HepG2 (cell line): Measurements from ENCODE around the gene COX4I2. TPM values are rescaled to one million over a fixed set of nuclear protein-coding genes. Genes with fewer than 3 reads are reported as not detected.

Source experiments
- CC2D1A ChIP-seq: sonication (generic); formaldehyde crosslinking; IDR thresholded peaks from 2 replicates; pipeline ENCODE4 v1.8.1; 2023; ENCODE audit warnings: mild to moderate bottlenecking, missing genetic modification reagents
- CENPX ChIP-seq: sonication (generic); formaldehyde crosslinking; IDR thresholded peaks from 2 replicates; pipeline ENCODE4 v1.9.0; 2021; ENCODE audit warnings: mild to moderate bottlenecking, missing genetic modification reagents, moderate library complexity
- DMAP1 ChIP-seq: IDR thresholded peaks from 2 replicates; pipeline ENCODE4 v1.6.1; 2016
- FOXC1 ChIP-seq: sonication (generic); formaldehyde crosslinking; IDR thresholded peaks from 2 replicates; pipeline ENCODE4 v1.8.0; 2022; ENCODE audit warnings: mild to moderate bottlenecking, missing genetic modification reagents, borderline replicate concordance
- HIC2 ChIP-seq: sonication (generic); formaldehyde crosslinking; IDR thresholded peaks from 2 replicates; pipeline ENCODE4 v1.9.0; 2022; ENCODE audit warnings: low read depth, missing genetic modification reagents
- HOXA7 ChIP-seq: sonication (generic); formaldehyde crosslinking; IDR thresholded peaks from 2 replicates; pipeline ENCODE4 v1.8.1; 2022; ENCODE audit warnings: mild to moderate bottlenecking, missing genetic modification reagents, moderate library complexity
- IRF2 ChIP-seq: IDR thresholded peaks from 2 replicates; pipeline ENCODE4 v1.6.1; 2018; ENCODE audit warnings: missing genetic modification reagents, missing compliant biosample characterization
- MAZ ChIP-seq, 2 experiments: sonication (generic) in 1 of 2; formaldehyde crosslinking in 1 of 2; IDR thresholded peaks; 2 replicates each; pipeline versions ENCODE4 v1.5.0 to v1.6.1; 2012 to 2020; ENCODE audit warnings: low read depth in 2 of 2, mild to moderate bottlenecking in 2 of 2, borderline replicate concordance in 1 of 2, improper control_type of control experiment in 1 of 2, low read length in 1 of 2, missing genetic modification reagents in 1 of 2, moderate library complexity in 1 of 2
- NR2C2 ChIP-seq: sonication (generic); formaldehyde crosslinking; IDR thresholded peaks from 2 replicates; pipeline ENCODE4 v1.4.0; 2020; ENCODE audit warnings: missing genetic modification reagents, mild to moderate bottlenecking, moderate library complexity, borderline replicate concordance
- PHF20 ChIP-seq: sonication (generic); formaldehyde crosslinking; IDR thresholded peaks from 2 replicates; pipeline ENCODE4 v1.5.0; 2020; ENCODE audit warnings: mild to moderate bottlenecking, missing genetic modification reagents
- PHF21A ChIP-seq: sonication (generic); formaldehyde crosslinking; IDR thresholded peaks from 2 replicates; pipeline ENCODE4 v1.5.0; 2020; ENCODE audit warnings: mild to moderate bottlenecking, missing genetic modification reagents
- POGZ ChIP-seq: sonication (generic); formaldehyde crosslinking; IDR thresholded peaks from 2 replicates; pipeline ENCODE4 v1.4.0; 2020; ENCODE audit warnings: mild to moderate bottlenecking, missing genetic modification reagents
- POLR2A ChIP-seq, 2 experiments: IDR thresholded peaks; 2 replicates each; pipeline ENCODE4 v1.6.1; 2011; ENCODE audit warnings: low read depth in 2 of 2, low read length in 2 of 2, mild to moderate bottlenecking in 1 of 2, moderate library complexity in 1 of 2; ENCODE audit not compliant: insufficient read depth in 1 of 2
- RAD21 ChIP-seq: fragments of 450-650 bp; formaldehyde crosslinking; IDR thresholded peaks from 2 replicates; pipeline ENCODE4 v1.5.0; 2020; ENCODE audit warnings: mild to moderate bottlenecking
- SCMH1 ChIP-seq: sonication (generic); formaldehyde crosslinking; IDR thresholded peaks from 2 replicates; pipeline ENCODE4 v1.9.0; 2021; ENCODE audit warnings: missing genetic modification reagents, mild to moderate bottlenecking, borderline replicate concordance
- SIN3A ChIP-seq: IDR thresholded peaks from 2 replicates; pipeline ENCODE4 v1.6.1; 2011; ENCODE audit warnings: low read depth, mild to moderate bottlenecking, control low read depth, low read length, borderline replicate concordance
- SRF ChIP-seq: IDR thresholded peaks from 2 replicates; pipeline ENCODE4 v1.6.1; 2011; ENCODE audit warnings: mild to moderate bottlenecking, low read depth, low read length, moderate library complexity
- ZFY ChIP-seq: sonication (generic); formaldehyde crosslinking; IDR thresholded peaks from 2 replicates; pipeline ENCODE4 v1.4.0; 2020; ENCODE audit warnings: missing genetic modification reagents
- ZNF253 ChIP-seq: sonication (generic); formaldehyde crosslinking; IDR thresholded peaks from 2 replicates; pipeline ENCODE4 v1.8.0; 2022; ENCODE audit warnings: mild to moderate bottlenecking, missing genetic modification reagents, borderline replicate concordance
- ZNF496 ChIP-seq: sonication (generic); formaldehyde crosslinking; IDR thresholded peaks from 2 replicates; pipeline ENCODE4 v1.8.1; 2023; ENCODE audit warnings: mild to moderate bottlenecking, moderate library complexity, missing genetic modification reagents; ENCODE audit not compliant: insufficient replicate concordance
- polyA plus RNA-seq, 8 experiments: library from polyadenylated mRNA; depleted of rRNA in 3 of 8; stranded (reverse) in 7 of 8; unstranded in 1 of 8; fragments of >200 nt; fragmentation: Illumina TruSeq in 4 of 8; extraction: Trizol in 4 of 8; gene quantifications; 2 replicates each; pipeline versions ENCODE4 v1.2.1 to v1.2.3, GENCODE V29; 2011 to 2016; ENCODE audit warnings: low read depth in 4 of 8, missing spikeins in 1 of 8, mixed read lengths in 1 of 8; ENCODE audit not compliant: insufficient read depth in 1 of 8
- total RNA-seq, 5 experiments: library from RNA; depleted of rRNA; stranded (reverse); fragments of >200 nt; fragmentation: Illumina TruSeq; extraction: Trizol; gene quantifications; 2 replicates each; pipeline ENCODE4 v1.2.3, GENCODE V29; 2016; ENCODE audit warnings: low read depth in 1 of 5
- TF ChIP-seq, protein P1 (sequence below): sonication (generic); formaldehyde crosslinking; IDR thresholded peaks from 2 replicates; pipeline ENCODE4 v1.5.1; 2020; ENCODE audit warnings: mild to moderate bottlenecking, missing genetic modification reagents, moderate library complexity
- TF ChIP-seq, protein P2 (sequence below): sonication (generic); formaldehyde crosslinking; IDR thresholded peaks from 2 replicates; pipeline ENCODE4 v1.4.0; 2020; ENCODE audit warnings: missing genetic modification reagents, borderline replicate concordance

COX4I2 gene
- total and polyA plus RNA-seq, 2 of the 13 experiments (the other 11 are each of a cell fraction or from before 2014, with no cell fraction given), result 1.1 TPM; not detected in 1

GRCh38 chr20:31663838-31664695 is 26.4 kb downstream of the COX4I2 start (continued):
- TF ChIP-seq DMAP1 (CRISPR knock-in tag) (peak; percentile 47), MAZ (IDR thresholded peaks at IDR 0.05; ENCODE audit: borderline replicate concordance, low read depth, low read length) (peak; percentile 75; the same call in 1 of the 2 replicates), MAZ (CRISPR knock-in tag; IDR thresholded peaks at IDR 0.05; ENCODE audit: low read depth) (peak; percentile 63), POGZ (0 out of 2 replicates have a peak, but pooled peaks have one; percentile 5), CENPX (CRISPR knock-in tag) (no peak), SRF (0 out of 2 replicates have a peak, but pooled peaks have one; percentile 4), FOXC1 (CRISPR knock-in tag) (no peak; the same call in 1 of the 2 replicates), PHF21A (CRISPR knock-in tag) (peak; percentile 99), ZNF496 (CRISPR knock-in tag) (no peak), IRF2 (CRISPR knock-in tag) (peak; percentile 22; the same call in 1 of the 2 replicates), PHF20 (CRISPR knock-in tag) (no peak; the same call in 1 of the 2 replicates), HIC2 (CRISPR knock-in tag) (peak; percentile 92), ZNF253 (0 out of 2 replicates have a peak, but pooled peaks have one; percentile 69), CC2D1A (no peak), HOXA7 (CRISPR knock-in tag) (no peak), RAD21 (0 out of 2 replicates have a peak, but pooled peaks have one; percentile 52), NR2C2 (peak; percentile 83), SCMH1 (CRISPR knock-in tag) (no peak), SIN3A (peak; percentile 76), ZFY (peak; percentile 29; the same call in 1 of the 2 replicates), POLR2A (IDR thresholded peaks at IDR 0.05; ENCODE audit: insufficient read depth in 1 of 2, low read depth in 2 of 2, low read length in 2 of 2) (peak in 1 of 2 experiments; percentile 53)
- TF ChIP-seq, protein P1, sequence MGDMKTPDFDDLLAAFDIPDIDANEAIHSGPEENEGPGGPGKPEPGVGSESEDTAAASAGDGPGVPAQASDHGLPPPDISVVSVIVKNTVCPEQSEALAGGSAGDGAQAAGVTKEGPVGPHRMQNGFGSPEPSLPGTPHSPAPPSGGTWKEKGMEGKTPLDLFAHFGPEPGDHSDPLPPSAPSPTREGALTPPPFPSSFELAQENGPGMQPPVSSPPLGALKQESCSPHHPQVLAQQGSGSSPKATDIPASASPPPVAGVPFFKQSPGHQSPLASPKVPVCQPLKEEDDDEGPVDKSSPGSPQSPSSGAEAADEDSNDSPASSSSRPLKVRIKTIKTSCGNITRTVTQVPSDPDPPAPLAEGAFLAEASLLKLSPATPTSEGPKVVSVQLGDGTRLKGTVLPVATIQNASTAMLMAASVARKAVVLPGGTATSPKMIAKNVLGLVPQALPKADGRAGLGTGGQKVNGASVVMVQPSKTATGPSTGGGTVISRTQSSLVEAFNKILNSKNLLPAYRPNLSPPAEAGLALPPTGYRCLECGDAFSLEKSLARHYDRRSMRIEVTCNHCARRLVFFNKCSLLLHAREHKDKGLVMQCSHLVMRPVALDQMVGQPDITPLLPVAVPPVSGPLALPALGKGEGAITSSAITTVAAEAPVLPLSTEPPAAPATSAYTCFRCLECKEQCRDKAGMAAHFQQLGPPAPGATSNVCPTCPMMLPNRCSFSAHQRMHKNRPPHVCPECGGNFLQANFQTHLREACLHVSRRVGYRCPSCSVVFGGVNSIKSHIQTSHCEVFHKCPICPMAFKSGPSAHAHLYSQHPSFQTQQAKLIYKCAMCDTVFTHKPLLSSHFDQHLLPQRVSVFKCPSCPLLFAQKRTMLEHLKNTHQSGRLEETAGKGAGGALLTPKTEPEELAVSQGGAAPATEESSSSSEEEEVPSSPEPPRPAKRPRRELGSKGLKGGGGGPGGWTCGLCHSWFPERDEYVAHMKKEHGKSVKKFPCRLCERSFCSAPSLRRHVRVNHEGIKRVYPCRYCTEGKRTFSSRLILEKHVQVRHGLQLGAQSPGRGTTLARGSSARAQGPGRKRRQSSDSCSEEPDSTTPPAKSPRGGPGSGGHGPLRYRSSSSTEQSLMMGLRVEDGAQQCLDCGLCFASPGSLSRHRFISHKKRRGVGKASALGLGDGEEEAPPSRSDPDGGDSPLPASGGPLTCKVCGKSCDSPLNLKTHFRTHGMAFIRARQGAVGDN (CRISPR knock-in tag), result peak; percentile 98
- TF ChIP-seq, protein P2, sequence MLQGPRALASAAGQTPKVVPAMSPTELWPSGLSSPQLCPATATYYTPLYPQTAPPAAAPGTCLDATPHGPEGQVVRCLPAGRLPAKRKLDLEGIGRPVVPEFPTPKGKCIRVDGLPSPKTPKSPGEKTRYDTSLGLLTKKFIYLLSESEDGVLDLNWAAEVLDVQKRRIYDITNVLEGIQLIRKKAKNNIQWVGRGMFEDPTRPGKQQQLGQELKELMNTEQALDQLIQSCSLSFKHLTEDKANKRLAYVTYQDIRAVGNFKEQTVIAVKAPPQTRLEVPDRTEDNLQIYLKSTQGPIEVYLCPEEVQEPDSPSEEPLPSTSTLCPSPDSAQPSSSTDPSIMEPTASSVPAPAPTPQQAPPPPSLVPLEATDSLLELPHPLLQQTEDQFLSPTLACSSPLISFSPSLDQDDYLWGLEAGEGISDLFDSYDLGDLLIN (CRISPR knock-in tag), result no peak
